HG02763 (cell line): ENCODE data around the gene AGMAT.
A peak's percentile ranks its signal among the peaks of the same experiment; 100 is the strongest.

ENCODE experiments used
- ATAC-seq: cut with Tn5 transposase; IDR thresholded peaks from one replicate; pipeline ENCODE4 v1.9.1; 2021; ENCODE audit warnings: mild to moderate bottlenecking, moderate library complexity; ENCODE audit not compliant: unreplicated experiment

AGMAT gene

DNA sequence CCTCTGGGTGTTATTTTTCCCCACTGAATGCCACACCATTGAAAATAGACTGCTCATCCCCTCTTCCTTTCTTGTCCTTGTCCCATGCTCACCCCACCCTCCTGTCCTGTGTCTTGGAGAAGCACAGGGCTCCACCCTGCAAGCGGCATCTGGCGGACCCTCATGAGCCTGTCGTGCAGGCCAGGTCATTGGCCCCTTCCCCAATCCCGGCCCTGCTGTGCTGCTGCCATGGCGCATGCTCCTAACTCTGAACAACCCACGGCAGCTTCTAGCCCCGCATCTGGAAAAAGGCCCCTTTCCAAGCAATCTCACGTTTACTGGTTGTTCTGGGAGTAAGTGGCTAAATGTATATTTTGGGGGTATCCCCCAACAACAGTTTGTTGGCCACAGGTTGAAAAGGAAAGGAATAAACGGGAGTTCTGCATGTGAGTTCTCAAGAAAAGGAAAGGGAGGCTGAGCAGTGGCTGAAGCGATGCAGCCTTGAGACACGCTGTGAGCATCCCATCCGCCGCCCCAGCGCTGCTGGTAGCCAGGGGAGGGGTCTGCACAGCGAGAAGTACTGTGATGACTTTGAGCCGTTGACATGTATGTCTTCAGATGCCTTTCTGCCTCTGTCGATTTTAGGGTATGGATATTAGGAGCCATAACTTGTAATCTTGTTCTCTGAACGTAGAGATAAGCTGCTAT lies 16.3 kb downstream of the AGMAT start:
- no peak for ATAC-seq

DNA sequence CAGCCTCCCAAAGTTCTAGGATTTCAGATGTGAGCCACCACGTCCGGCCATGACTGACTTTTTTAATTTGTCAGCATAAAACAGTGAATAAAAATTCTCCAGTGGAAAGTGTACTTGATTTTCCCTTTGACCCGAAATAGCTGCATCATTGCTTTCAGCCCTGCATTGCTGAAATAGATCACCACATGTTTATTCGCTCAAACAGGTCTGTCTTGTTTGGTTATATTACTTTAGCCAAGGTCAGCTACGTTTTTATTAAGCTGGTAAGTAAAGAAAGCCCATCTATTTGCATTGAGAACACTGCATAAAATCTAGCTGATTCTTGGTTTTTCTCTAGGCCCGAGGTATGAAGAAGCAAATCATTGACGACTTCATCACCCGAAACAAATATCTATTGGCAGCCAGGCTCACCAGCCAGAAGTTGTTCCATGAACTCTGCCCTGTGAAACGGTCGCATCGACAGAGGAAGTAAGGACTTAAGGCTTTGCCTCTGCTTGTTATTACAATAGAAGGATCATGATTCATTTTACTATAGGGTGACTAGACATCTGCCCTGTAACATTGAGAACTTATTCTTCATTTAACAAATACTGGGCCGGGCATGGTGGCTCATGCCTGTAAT lies 25.6 kb downstream of the AGMAT start:
- ATAC-seq: no peak

DNA sequence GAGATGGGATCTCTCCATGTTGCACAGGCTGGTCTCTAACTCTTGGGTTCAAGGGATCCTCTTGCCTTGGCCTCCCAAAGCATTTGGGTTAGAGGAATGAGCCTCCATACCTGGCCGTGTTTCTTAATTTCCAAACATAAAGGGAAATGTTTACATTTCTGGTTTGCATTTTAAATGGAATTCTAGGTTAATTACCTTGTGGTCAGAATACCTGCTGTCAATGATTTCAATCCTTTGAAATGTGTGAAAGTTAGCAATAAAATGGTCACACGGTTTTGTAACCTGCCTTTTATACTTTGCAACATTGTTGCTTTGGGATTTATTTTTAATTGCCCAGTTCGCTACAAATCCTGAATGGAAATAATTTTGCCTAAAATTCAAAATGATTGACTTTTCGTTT lies 26.3 kb downstream of the AGMAT start:
- ATAC-seq: no peak

DNA sequence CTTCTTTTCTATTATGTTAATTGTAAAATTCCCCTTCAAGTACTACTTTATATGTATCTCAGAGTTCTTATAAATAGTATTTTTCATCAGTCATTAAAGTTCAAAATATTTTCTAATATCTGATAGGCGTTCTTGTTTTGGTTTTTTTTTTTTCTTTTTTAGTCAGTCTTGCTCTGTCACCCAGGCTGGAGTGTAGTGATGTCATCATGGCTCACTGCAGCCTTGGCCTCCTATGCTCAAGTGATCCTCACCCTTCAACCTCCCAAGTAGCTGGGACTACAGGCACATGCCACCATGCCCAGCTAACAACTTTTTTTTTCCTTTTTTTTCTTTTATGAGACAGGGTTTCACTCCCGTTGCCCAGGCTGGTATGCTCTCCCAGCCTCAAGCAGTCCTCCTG lies 27.3 kb downstream of the AGMAT start:
- ATAC-seq: no peak

DNA sequence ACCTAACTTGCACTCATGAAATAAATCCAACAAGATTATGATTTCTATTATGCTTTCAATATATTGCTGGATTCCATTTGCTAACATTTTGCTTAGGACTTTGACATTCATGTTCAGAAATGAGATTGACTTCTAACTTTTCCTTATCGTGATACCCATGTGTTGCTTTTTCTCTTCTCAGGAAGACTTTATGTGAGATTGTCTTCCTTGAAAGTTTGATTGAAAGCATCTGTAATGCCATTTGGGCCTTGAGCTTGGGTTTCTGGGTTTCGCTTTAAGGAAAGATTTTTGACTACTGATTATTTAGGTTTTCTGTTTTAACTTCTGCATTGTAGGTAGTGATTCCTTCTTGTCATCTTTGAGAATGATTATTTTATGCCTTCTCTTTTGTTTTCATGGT lies 27.8 kb downstream of the AGMAT start:
- ATAC-seq: no peak

- no peak for ATAC-seq
Measured at GRCh38 chr1:15550573-15550972, 34.3 kb downstream of the AGMAT start.

GRCh38 chr1:15546641-15547040 lies 38.2 kb downstream of the AGMAT start:
- ATAC-seq: no peak

DNA sequence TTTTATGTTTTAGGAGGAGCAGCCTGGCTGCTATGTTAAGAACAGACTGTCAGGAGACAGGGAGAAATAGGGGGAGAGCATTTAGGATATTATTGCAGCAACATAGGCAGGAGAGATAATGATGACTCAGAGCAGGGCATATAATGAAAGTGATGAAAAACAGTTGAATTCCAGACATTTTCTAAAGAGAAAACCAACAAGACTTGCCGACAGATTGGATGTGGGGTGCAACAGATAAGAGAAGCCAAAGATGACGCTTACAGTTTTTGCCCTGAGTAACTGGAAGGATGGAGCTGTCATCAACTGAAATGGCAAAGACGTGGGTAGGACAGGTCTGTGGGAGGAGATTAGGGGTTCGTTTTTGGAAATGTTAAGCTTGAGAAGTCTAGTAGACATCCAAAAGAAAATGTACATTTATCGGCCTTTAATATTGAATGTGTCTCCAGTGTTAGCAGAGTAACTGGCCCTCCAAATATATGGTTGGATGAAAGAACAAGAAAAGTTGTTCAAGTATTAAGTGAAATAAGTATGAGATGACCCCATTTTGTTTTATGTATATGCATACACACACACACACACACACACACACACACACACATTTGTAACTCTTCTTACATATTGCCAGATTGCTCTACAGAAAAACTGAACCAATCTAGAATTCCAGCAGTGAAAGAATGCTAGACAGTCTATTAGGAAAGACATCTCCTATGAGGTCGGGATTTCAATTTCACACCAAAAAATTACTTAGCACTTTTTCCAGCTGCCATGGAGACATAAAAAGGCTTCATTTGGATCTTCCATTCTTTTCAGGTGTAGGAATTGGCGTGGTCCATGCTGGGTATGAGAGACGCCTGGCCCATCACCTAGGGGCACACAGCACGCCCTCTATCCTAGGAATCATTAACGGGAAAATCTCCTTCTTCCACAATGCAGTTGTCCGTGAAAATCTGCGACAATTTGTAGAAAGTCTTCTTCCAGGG lies 41.0 kb downstream of the AGMAT start:
- ATAC-seq: no peak

GRCh38 chr1:15543251-15543588 lies 41.6 kb downstream of the AGMAT start:
- no peak for ATAC-seq

- no peak for ATAC-seq
Measured at GRCh38 chr1:15542388-15543250, 42.2 kb downstream of the AGMAT start.

DNA sequence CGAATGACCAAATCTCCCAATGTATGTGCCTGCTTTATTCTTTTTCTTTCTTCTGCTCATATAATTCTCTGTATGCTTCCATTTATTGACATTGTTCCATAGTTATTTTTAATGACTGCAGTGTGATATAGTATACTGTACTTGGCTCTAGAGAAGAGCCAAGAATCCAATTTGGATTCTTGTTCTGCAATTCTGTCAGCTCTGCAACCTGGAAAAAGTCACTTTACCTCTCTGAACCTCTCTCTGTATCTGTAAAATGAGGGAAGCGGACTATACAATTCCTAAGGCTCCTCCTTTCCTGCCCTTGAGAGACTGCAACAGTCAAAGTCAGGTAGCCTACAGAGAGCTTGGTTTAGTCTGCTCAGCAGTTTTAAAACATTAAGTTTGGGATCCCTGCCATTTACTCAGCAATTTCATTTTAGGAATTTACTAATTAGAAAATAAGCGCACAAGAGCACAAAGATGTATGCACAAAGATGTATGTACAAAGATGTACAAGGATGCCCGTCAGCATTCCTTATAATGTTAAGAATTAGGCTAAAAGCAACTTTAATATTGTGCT lies 43.5 kb downstream of the AGMAT start:
- no peak for ATAC-seq

- ATAC-seq: no peak
Measured at GRCh38 chr1:15540186-15540585, 44.7 kb downstream of the AGMAT start.

DNA sequence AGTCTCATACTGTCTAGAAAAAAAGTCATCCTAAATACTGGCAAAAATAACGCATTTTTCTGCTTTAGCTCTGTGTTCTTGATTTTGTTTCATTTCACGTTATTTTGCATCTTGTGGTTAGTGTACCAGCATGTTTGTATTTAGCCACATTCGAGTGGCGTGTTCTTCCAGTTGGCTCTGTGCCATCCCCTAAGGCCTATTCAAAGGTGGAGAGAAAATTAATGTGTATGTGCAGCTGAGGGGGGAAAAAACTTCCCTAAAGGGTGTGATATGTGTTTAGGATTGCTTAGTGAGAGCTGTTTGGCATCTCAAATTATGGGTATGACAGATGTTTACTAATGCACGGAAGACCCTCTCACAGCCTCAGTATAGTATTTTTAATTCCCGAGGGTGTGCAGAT lies 46.1 kb downstream of the AGMAT start:
- no peak for ATAC-seq

GRCh38 chr1:15531682-15532081 lies 53.2 kb downstream of the AGMAT start:
- no peak for ATAC-seq

- no peak for ATAC-seq
Measured at GRCh38 chr1:15531003-15531402, 53.8 kb downstream of the AGMAT start.

DNA sequence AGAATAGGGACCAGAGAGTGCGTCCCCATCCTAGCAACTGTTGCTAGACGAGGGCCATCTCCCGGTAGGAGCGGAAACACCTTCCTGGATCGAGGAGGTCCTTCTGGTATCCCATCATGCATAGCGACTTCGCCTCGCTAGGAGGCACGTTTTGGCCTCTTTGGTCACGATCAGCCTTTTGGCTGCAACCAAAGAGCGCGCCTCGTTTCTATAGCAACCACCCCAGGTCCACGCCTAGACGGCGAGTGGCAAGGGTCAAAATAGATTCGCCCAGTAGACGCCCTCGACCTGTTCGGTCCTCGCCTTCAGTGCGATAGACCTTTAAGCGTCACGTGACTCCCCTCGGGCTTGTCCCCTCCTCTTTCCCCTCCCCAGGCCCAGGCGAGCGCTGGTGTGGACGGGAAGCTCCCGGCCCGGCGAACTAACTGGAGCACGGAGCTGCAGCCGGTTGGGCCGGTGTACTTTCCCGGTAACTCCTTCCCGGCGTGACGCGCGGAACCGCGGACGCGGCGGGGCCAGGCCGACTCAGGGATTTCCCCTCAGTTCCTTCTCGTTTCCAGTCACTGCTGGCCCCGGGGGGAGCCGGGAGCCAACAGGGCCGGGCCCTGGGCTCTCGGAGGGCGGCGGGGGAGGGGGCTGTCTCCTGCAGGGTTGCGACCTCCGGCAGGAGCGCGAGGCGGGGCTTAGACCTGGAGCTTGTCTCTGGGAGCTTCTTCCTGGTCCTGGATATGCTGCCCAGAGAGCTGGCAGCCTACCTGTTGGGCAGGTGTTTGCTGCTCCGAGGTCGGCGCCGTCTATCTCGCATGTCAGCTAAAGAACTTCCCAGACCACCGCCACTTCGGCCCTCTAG lies 58.1 kb downstream of the AGMAT start, which contains the start of gene DNAJC16:
Gene DNAJC16 (plus strand): TSS at position 359 of the 850 bp plus-strand sequence. CDS start 2,258 bp downstream, outside the sequence.
- peak; percentile 56 for ATAC-seq

DNA sequence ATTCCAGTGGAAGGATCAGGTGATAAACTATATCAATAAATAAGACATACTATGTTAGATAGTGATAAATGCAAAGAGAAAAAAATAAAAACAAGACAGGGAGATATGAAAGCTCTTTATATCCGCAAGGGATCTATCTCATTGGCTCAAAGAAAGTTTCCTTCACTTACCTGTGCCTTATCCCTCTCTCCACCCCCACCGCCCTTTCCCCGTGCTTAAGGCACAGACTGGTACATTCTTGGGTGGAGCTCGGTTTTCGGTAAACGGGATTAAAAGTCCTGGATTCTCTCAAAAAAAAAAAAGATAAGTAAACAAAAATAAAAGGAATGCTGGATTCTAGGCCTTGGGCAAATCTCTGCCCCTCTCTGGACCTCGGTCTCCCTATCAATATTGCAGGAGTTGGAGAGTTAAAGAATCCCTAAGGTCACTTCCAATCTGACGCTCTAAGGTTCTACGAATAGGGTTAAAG lies 58.8 kb downstream of the AGMAT start:
- no peak for ATAC-seq

DNA sequence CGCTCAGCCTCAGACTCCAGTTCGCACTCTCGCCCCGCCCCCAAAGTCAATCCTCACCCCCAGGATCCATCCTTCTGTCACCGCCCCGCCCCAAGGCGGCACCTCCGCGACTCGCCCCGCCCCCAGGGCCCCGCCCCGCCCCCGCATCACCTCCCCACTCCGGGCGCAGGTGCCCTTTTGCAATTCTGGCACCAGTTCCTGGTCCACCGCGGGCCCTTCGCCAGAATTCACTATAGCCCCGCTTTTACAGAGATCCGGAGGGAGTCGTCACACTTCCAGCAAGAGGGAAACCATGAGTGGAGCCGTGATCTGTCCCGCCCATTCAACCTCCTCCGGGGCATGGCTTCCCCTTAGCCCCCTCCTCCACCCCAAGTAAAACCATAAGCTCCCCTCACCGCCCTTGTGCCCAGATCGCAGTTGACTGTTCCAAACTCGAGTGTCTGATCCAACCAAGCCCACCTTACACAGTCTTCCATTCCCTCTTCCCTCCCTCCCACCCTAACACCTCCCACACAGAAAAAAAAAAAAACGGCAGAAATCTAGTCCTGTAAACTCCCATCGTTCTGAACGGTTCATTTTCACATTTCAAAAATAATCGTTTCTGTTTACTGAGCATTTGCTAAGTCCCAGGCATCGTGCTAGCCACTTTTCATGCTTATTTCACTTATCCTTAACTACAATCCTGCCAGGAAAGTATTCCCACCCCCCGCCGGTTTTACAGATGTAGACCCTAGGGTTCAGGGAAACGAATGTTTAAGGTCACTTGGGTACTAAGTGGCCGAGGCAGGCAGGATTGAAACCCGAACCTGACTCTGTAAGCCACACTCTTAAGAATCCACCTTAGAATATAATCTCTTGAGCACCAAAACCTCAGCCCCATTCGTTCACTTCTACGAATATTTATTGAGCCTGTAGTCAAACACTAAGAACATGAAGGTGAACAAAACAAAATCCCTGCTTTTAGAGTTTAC lies 59.5 kb downstream of the AGMAT start:
- ATAC-seq: no peak
